Lower lobe of right lung (tissue), 2 donors: ENCODE data around the gene CPSF4. TPM values are rescaled to one million over a fixed set of nuclear protein-coding genes. Genes with fewer than 3 reads are reported as not detected.
A peak's percentile ranks its signal among the peaks of the same experiment; 100 is the strongest.
"Not testable (repeated sequence)": the region's sequence is repeated elsewhere in the genome, so short reads cannot be mapped to it uniquely, and the experiment has no call there.

Experiments
- ATAC-seq, 2 donors: fragments of 200-7000 bp; cut with Tn5 transposase; one replicate each; pipeline ENCODE4 v1.9.1; 2020 to 2022; ENCODE audit warnings: mild to moderate bottlenecking in 2 of 2, moderate library complexity in 2 of 2
- DNase-seq: peaks from one replicate; pipeline ENCODE4 v3.0.0-alpha.2; 2020
- H3K27ac ChIP-seq: fragments of 200-600 bp; one replicate; pipeline ENCODE4 v1.8.0; 2022
- H3K27me3 ChIP-seq: fragments of 200-600 bp; one replicate; pipeline ENCODE4 v1.8.0; 2022; ENCODE audit warnings: low read depth
- H3K36me3 ChIP-seq: fragments of 200-600 bp; one replicate; pipeline ENCODE4 v1.8.0; 2022; ENCODE audit warnings: mild to moderate bottlenecking
- H3K4me1 ChIP-seq: fragments of 200-600 bp; one replicate; pipeline ENCODE4 v1.8.0; 2022
- H3K4me3 ChIP-seq: fragments of 200-600 bp; one replicate; pipeline ENCODE4 v1.8.0; 2022; ENCODE audit warnings: mild to moderate bottlenecking
- H3K9me3 ChIP-seq: fragments of 200-600 bp; one replicate; pipeline ENCODE4 v1.8.0; 2022
- intact Hi-C: fragments of 100-400 bp; cut with DNase I; formaldehyde crosslinking; loops from one replicate; pipeline ENCODE4 v1.11.0; 2022
- total RNA-seq: library from RNA; stranded (reverse); fragmentation: NEBNext Ultra II Directional; extraction: Animal tissue kit (Norgen Biotek cat#: 25700); gene quantifications from one replicate; pipeline ENCODE4 v1.2.1, GENCODE V29; 2021
- TF ChIP-seq, protein P1 (sequence below): fragments of 200-600 bp; IDR thresholded peaks from one replicate; pipeline ENCODE4 v1.8.0; 2022; ENCODE audit warnings: antibody characterized with exemption, mild to moderate bottlenecking
- donor health status: DM: no; HTN: yes; CAD: no; lungs with severe emphysema.

CPSF4 gene
- total RNA-seq, 1 donor from 2014 or later: 26.8 TPM

DNA sequence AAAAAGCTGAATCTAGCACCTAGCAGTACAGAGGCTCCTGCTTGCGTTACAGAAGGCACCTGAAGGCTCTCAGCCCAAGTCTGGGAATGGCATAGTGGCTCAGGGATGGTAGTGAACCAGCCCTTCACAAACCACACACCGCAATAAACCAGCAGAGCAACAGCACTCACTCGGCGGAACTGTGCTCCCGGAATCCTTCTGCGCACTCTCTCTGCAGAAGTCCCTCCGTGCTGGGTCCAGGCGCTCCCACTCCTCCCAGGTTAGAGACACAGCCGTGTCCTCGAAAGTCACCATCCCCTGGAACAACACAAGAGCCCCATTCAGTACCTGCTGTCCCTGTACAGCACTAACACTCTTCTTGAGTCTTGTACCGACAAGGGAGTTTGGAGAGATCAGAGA, 59.8 kb downstream of the CPSF4 start:
- TF ChIP-seq, protein P1, sequence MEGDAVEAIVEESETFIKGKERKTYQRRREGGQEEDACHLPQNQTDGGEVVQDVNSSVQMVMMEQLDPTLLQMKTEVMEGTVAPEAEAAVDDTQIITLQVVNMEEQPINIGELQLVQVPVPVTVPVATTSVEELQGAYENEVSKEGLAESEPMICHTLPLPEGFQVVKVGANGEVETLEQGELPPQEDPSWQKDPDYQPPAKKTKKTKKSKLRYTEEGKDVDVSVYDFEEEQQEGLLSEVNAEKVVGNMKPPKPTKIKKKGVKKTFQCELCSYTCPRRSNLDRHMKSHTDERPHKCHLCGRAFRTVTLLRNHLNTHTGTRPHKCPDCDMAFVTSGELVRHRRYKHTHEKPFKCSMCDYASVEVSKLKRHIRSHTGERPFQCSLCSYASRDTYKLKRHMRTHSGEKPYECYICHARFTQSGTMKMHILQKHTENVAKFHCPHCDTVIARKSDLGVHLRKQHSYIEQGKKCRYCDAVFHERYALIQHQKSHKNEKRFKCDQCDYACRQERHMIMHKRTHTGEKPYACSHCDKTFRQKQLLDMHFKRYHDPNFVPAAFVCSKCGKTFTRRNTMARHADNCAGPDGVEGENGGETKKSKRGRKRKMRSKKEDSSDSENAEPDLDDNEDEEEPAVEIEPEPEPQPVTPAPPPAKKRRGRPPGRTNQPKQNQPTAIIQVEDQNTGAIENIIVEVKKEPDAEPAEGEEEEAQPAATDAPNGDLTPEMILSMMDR: no peak
- Histone ChIP-seq H3K9me3 (peaks cover 15% of the 10 kb centered on the region), H3K36me3 (peaks cover 49% of the 10 kb centered on the region), H3K27me3 (no peaks in the 10 kb centered on the region), H3K27ac (no peak overlapping the region), H3K4me1 (peaks cover 25% of the 10 kb centered on the region), H3K4me3 (peak overlapping the region; percentile 94)
- ATAC-seq (no peak), DNase-seq (no peak)
- intact Hi-C loops: no loop called here

DNA sequence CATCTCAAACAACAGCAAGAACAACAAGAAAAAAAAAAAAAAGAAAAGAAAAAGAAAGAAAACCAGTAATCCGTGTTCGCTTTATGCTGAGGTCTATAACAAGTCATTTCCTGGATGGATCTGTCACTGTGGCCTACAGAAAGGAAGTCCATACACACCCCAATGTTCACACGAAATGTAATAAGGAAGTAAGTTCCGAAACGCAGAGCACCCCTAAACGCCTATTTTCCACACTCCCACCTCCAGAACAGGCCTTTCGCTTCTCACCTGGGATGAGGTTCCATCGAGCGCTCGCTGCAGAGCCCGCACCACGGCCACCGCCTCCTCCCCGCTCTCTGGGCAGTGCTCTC, 60.6 kb downstream of the CPSF4 start:
- intact Hi-C loops: no loop called here
- Histone ChIP-seq H3K9me3 (peaks cover 7% of the 10 kb centered on the region), H3K36me3 (peaks cover 41% of the 10 kb centered on the region), H3K4me1 (peaks cover 30% of the 10 kb centered on the region), H3K27me3 (no peaks in the 10 kb centered on the region), H3K4me3 (peak overlapping the region; percentile 94), H3K27ac (peak overlapping the region; percentile 98)
- DNase-seq (no peak), ATAC-seq (peak; percentile 34 to 54)
- TF ChIP-seq, protein P1: no peak

DNA sequence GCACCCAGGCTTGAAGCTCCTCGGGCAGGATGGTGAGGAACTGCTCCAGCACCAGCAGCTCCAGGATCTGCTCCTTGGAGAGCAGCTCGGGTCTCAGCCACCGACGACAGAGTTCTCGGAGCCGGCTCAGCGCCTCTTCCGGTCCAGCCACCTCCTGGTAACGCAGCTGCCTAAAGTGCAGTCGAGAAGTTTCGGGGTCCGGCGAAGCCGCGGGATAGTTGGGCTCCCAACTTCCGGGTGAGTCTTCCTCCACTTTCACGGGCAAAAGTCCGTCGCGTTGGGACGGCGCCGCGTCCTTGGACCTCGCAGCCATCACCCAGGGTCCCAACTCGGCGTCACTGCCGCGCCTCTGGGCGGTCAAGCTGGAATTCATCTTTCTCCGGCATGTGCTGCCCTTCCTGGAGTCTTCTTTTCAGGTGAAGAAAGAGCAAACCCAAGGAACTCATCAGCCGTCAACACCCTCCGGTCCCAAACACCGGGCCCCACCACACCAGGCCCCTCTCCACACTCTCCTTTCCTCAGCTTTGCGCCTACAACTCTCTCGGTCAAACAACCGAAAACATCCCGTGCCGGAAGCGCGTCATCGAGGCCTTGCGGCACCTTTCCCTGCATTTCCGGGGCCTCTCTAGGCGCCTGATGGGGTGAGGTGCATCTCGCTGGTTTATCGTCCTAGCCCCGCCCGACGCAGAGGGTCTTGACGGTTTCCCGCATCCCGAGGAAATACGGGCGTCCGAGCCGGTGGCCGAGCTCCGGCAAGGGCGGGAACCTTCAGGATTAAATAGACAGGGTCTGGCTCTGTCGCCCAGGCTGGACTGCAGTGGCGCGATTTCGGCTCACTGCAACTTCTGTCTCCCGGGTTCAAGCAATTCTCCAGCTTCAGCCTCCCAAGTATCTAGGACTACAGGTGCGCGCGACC, 61.2 kb downstream of the CPSF4 start, which contains the start of gene ZNF394:
Gene ZNF394 (minus strand): TSS at position 561 of the 916 bp plus-strand sequence. CDS start 188 bp downstream, at position 373.
- H3K9me3 ChIP-seq: peaks cover under 1% of the 10 kb centered on the region
- intact Hi-C loops: no loop called here
- H3K27ac ChIP-seq: peak within 1 kb of the TSS; percentile 98
- DNase-seq (peak; percentile 96), ATAC-seq (peak; percentile 81 to 83)
- TF ChIP-seq, protein P1: no peak
- H3K4me1 ChIP-seq: peaks cover 30% of the 10 kb centered on the region
- peaks cover 35% of the 10 kb centered on the region for H3K36me3 ChIP-seq
- peak within 1 kb of the TSS; percentile 94 for H3K4me3 ChIP-seq
- H3K27me3 ChIP-seq: no peaks in the 10 kb centered on the region

DNA sequence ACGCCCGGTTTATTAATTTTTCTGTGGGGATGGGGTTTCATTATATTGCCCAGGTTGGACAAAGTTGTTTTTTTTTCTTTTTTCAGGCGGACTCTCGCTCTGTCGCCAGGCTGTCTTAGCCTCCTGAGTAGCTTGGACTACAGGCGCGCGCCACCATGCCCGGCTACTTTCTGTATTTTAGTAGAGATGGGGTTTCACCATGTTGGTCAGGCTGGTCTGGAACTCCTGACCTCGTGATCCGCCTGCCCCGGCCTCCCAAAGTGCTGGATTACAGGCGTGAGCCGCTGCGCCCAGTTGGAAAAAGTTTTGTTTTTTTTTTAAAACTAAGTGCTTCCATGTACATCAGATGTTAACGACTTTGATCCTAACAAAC, 61.9 kb downstream of the CPSF4 start:
- H3K4me1 ChIP-seq: peaks cover 34% of the 10 kb centered on the region

DNA sequence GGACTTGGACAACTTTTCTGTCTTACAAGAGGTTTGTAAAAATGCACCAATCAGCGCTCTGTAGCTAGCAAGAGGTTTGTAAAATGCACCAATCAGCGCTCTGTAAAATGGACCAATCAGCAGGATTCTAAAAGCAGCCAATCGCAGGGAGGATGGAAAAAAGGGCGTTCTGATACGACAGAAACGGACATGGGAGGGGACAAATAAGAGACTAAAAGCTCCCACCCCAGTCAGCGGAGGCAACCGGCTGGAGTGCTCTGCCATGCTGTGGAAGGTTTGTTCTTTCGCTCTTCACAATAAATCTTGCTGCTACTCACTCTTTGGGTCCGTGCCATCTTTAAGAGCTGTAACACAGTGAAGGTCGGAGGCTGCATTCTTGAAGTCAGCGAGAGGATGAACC, 62.5 kb downstream of the CPSF4 start:
- H3K27ac ChIP-seq, ATAC-seq, H3K9me3 ChIP-seq, H3K27me3 ChIP-seq, intact Hi-C loops, DNase-seq: not testable (repeated sequence)
- H3K4me1 ChIP-seq: peaks cover 40% of the 10 kb centered on the region
- peaks cover 23% of the 10 kb centered on the region for H3K36me3 ChIP-seq
- H3K4me3 ChIP-seq: peak overlapping the region; percentile 94

More for the DNA sequence above, 61.9 kb downstream of the CPSF4 start:
- H3K27ac ChIP-seq: peak overlapping the region; percentile 98
- H3K27me3 ChIP-seq: no peaks in the 10 kb centered on the region
- H3K4me3 ChIP-seq: peak overlapping the region; percentile 94
- no peak for DNase-seq
- intact Hi-C loops: no loop called here
- no peak for ATAC-seq
- peaks cover 29% of the 10 kb centered on the region for H3K36me3 ChIP-seq
- H3K9me3 ChIP-seq: no peaks in the 10 kb centered on the region
- TF ChIP-seq, protein P1: no peak

DNA sequence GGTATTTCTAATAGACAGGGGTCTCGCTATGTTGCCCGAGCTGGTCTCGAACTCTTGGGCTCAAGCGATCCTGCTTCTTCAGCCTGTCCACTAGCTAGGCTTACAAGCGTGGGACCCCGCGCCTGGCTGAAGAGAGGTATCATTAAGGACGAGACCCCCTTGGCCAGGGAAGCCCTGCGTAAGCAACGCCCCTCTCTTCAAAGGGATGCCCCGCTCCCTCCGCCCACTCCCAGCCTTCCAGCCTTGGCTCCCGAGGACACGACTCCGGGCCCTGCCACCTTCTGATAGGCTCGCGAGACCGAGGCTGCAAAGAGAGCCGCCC, 65.5 kb downstream of the CPSF4 start:
- peak overlapping the region; percentile 92 for H3K27ac ChIP-seq
- H3K27me3 ChIP-seq: no peaks in the 10 kb centered on the region
- H3K4me1 ChIP-seq: peaks cover 41% of the 10 kb centered on the region
- no peaks in the 10 kb centered on the region for H3K9me3 ChIP-seq
- TF ChIP-seq, protein P1: no peak
- intact Hi-C loops: no loop called here
- peak overlapping the region; percentile 85 for H3K4me3 ChIP-seq
- H3K36me3 ChIP-seq: no peaks in the 10 kb centered on the region
- ATAC-seq (no peak), DNase-seq (no peak)
